ENCODE measurements around the gene POPDC3.

POPDC3 gene

GRCh38 chr6:105194591-105194990 is 14.8 kb upstream of the POPDC3 start:
- no peak for TF ChIP-seq RAD21 (IDR thresholded peaks at IDR 0.05; ENCODE audit: low read depth)
- no peak for TF ChIP-seq REST (IDR thresholded peaks at IDR 0.05; ENCODE audit: low read depth)
- no peak for TF ChIP-seq TCF12 (IDR thresholded peaks at IDR 0.05; ENCODE audit: low read depth)
- no peak for TF ChIP-seq TEAD4 (IDR thresholded peaks at IDR 0.05)
- TF ChIP-seq YY1 (IDR thresholded peaks at IDR 0.05; ENCODE audit: low read depth): no peak
- no peak for TF ChIP-seq ZBTB7A (IDR thresholded peaks at IDR 0.05; ENCODE audit: low read depth)
- no peak for TF ChIP-seq TAF1 (IDR thresholded peaks at IDR 0.05; ENCODE audit: low read depth)
- TF ChIP-seq NFIC (IDR thresholded peaks at IDR 0.05): no peak
- TF ChIP-seq EGR1 (IDR thresholded peaks at IDR 0.05): no peak
- TF ChIP-seq CEBPB (IDR thresholded peaks at IDR 0.05): no peak

- no peak for TF ChIP-seq TCF12 (IDR thresholded peaks at IDR 0.05; ENCODE audit: low read depth)
- no peak for TF ChIP-seq NFIC (IDR thresholded peaks at IDR 0.05)
- TF ChIP-seq TAF1 (IDR thresholded peaks at IDR 0.05; ENCODE audit: low read depth): no peak
- TF ChIP-seq FOXM1 (IDR thresholded peaks at IDR 0.05; ENCODE audit: borderline replicate concordance, low read depth): no peak
- TF ChIP-seq CEBPB (IDR thresholded peaks at IDR 0.05): no peak
- TF ChIP-seq RAD21 (IDR thresholded peaks at IDR 0.05; ENCODE audit: low read depth): no peak
- no peak for TF ChIP-seq EP300 (IDR thresholded peaks at IDR 0.05; ENCODE audit: borderline replicate concordance)
- TF ChIP-seq TEAD4 (IDR thresholded peaks at IDR 0.05): no peak
- TF ChIP-seq ZBTB7A (IDR thresholded peaks at IDR 0.05; ENCODE audit: low read depth): no peak
- TF ChIP-seq REST (IDR thresholded peaks at IDR 0.05; ENCODE audit: low read depth): no peak
- TF ChIP-seq EGR1 (IDR thresholded peaks at IDR 0.05): no peak
- TF ChIP-seq YY1 (IDR thresholded peaks at IDR 0.05; ENCODE audit: low read depth): no peak
- TF ChIP-seq MAX (IDR thresholded peaks at IDR 0.05): no peak
- TF ChIP-seq CREB1 (IDR thresholded peaks at IDR 0.05; ENCODE audit: low read depth): no peak
- no peak for TF ChIP-seq USF1 (IDR thresholded peaks at IDR 0.05)
These were observed 14.3 kb upstream of the POPDC3 start for GRCh38 chr6:105194106-105194505.

GRCh38 chr6:105193647-105194046 is 13.8 kb upstream of the POPDC3 start:
- TF ChIP-seq CEBPB (IDR thresholded peaks at IDR 0.05): no peak

- TF ChIP-seq TAF1 (IDR thresholded peaks at IDR 0.05; ENCODE audit: low read depth) (no peak), YY1 (IDR thresholded peaks at IDR 0.05; ENCODE audit: low read depth) (no peak), REST (IDR thresholded peaks at IDR 0.05; ENCODE audit: low read depth) (no peak), EGR1 (IDR thresholded peaks at IDR 0.05) (no peak), MAX (IDR thresholded peaks at IDR 0.05) (no peak), ZBTB7A (IDR thresholded peaks at IDR 0.05; ENCODE audit: low read depth) (no peak), RAD21 (IDR thresholded peaks at IDR 0.05; ENCODE audit: low read depth) (no peak), USF1 (IDR thresholded peaks at IDR 0.05) (no peak), NFIC (IDR thresholded peaks at IDR 0.05) (no peak), FOXM1 (IDR thresholded peaks at IDR 0.05; ENCODE audit: borderline replicate concordance, low read depth) (no peak), CEBPB (IDR thresholded peaks at IDR 0.05) (no peak), TCF12 (IDR thresholded peaks at IDR 0.05; ENCODE audit: low read depth) (no peak)
These were observed 13.1 kb upstream of the POPDC3 start for GRCh38 chr6:105192707-105193465.
